Liver (tissue), 9 donors: ENCODE measurements around the gene NAGPA. TPM values are rescaled to one million over a fixed set of nuclear protein-coding genes. Genes with fewer than 3 reads are reported as not detected.

Experiments
- DNase-seq: peaks from one replicate; pipeline ENCODE4 v3.0.0-alpha.2; 2017; ENCODE audit warnings: low spot score
- H3K27ac ChIP-seq, 2 donors: one replicate each; pipeline ENCODE4 v1.7.0; 2013; ENCODE audit warnings: inconsistent platforms in 2 of 2, low read length in 2 of 2, control low read depth in 1 of 2, low read depth in 1 of 2, mild to moderate bottlenecking in 1 of 2
- H3K27me3 ChIP-seq, 4 donors: one replicate each; pipeline versions ENCODE4 v1.6.1 to v1.7.0; 2013; ENCODE audit warnings: low read length in 3 of 4, inconsistent platforms in 1 of 4, mild to moderate bottlenecking in 1 of 4, moderate library complexity in 1 of 4; ENCODE audit not compliant: control insufficient read depth in 4 of 4, insufficient read depth in 4 of 4
- H3K36me3 ChIP-seq, 4 donors: one replicate each; pipeline versions ENCODE4 v1.6.1 to v1.7.0; 2013; ENCODE audit warnings: low read length in 3 of 4, mild to moderate bottlenecking in 3 of 4, low read depth in 1 of 4, moderate library complexity in 1 of 4; ENCODE audit not compliant: control insufficient read depth in 4 of 4, insufficient read depth in 3 of 4
- H3K4me1 ChIP-seq, 4 donors: one replicate each; pipeline versions ENCODE4 v1.6.1 to v1.7.0; 2013; ENCODE audit warnings: low read length in 3 of 4, mild to moderate bottlenecking in 3 of 4, moderate library complexity in 1 of 4; ENCODE audit not compliant: control insufficient read depth in 4 of 4, insufficient read depth in 4 of 4
- H3K4me3 ChIP-seq, 3 donors: one replicate each; pipeline versions ENCODE4 v1.6.1 to v1.7.0; 2013; ENCODE audit warnings: low read length in 3 of 3, control low read depth in 1 of 3, low read depth in 1 of 3, mild to moderate bottlenecking in 1 of 3
- H3K9ac ChIP-seq, 2 donors: one replicate each; pipeline ENCODE4 v1.7.0; 2013; ENCODE audit warnings: low read length in 2 of 2, mild to moderate bottlenecking in 2 of 2, moderate library complexity in 2 of 2, control low read depth in 1 of 2, low read depth in 1 of 2
- H3K9me3 ChIP-seq, 4 donors: one replicate each; pipeline versions ENCODE4 v1.6.1 to v1.7.0; 2013; ENCODE audit warnings: low read length in 3 of 4; ENCODE audit not compliant: control insufficient read depth in 4 of 4
- ATF3 ChIP-seq: IDR thresholded peaks from 2 replicates; pipeline ENCODE4 v1.6.1; 2016; ENCODE audit warnings: antibody characterized with exemption
- CTCF ChIP-seq: fragments of 150-350 bp; IDR thresholded peaks from 2 replicates; pipeline ENCODE4 v1.5.1; 2017; ENCODE audit warnings: improper control_type of control experiment, low read depth, low read length; ENCODE audit not compliant: missing input control
- EGR1 ChIP-seq, 2 donors: IDR thresholded peaks; 2 replicates each; pipeline ENCODE4 v1.6.1; 2016 to 2018; ENCODE audit warnings: antibody characterized with exemption in 2 of 2, low read depth in 2 of 2
- FOXA1 ChIP-seq: IDR thresholded peaks from 2 replicates; pipeline ENCODE4 v1.6.1; 2016; ENCODE audit warnings: antibody characterized with exemption
- FOXA2 ChIP-seq: IDR thresholded peaks from 2 replicates; pipeline ENCODE4 v1.6.1; 2016; ENCODE audit warnings: antibody characterized with exemption
- GABPA ChIP-seq, 2 donors: IDR thresholded peaks in 1 of 2; conservative IDR thresholded peaks in 1 of 2; 2 replicates each; pipeline ENCODE4 v1.6.1; 2016; ENCODE audit warnings: antibody characterized with exemption in 2 of 2, mild to moderate bottlenecking in 1 of 2, moderate library complexity in 1 of 2
- HNF4A ChIP-seq, 2 donors: conservative IDR thresholded peaks; 2 replicates each; pipeline ENCODE4 v1.6.1; 2016; ENCODE audit warnings: antibody characterized with exemption in 2 of 2, mild to moderate bottlenecking in 2 of 2
- JUND ChIP-seq, 2 donors: IDR thresholded peaks; 2 replicates each; pipeline ENCODE4 v1.6.1; 2016; ENCODE audit warnings: antibody characterized with exemption in 2 of 2
- MAX ChIP-seq: IDR thresholded peaks from 2 replicates; pipeline ENCODE4 v1.6.1; 2016; ENCODE audit warnings: antibody characterized with exemption
- NR2F2 ChIP-seq: IDR thresholded peaks from 2 replicates; pipeline ENCODE4 v1.6.1; 2016; ENCODE audit warnings: antibody characterized with exemption
- RAD21 ChIP-seq, 2 donors: IDR thresholded peaks; 2 replicates each; pipeline ENCODE4 v1.6.1; 2016; ENCODE audit warnings: antibody characterized with exemption in 2 of 2, mild to moderate bottlenecking in 2 of 2
- REST ChIP-seq: IDR thresholded peaks from 2 replicates; pipeline ENCODE4 v1.6.1; 2016; ENCODE audit warnings: antibody characterized with exemption, mild to moderate bottlenecking
- RXRA ChIP-seq, 2 donors: IDR thresholded peaks; 2 replicates each; pipeline ENCODE4 v1.6.1; 2017 to 2018; ENCODE audit warnings: antibody characterized with exemption in 2 of 2, mild to moderate bottlenecking in 1 of 2
- TAF1 ChIP-seq: conservative IDR thresholded peaks from 2 replicates; pipeline ENCODE4 v1.6.1; 2016; ENCODE audit warnings: antibody characterized with exemption, mild to moderate bottlenecking
- WGBS: extraction: QIAGEN DNeasy Blood & Tissue Kit; methylation state at CpG from one replicate; pipeline ENCODE4 v1.1.7; 2013; 5-methylcytosine and 5-hydroxymethylcytosine counted together
- polyA plus RNA-seq, 2 donors: library from polyadenylated mRNA; stranded (reverse) in 1 of 2; unstranded in 1 of 2; fragments of 200-250 nt in 1 of 2; fragments of >200 nt in 1 of 2; fragmentation: Nextera tagmentation in 1 of 2; extraction: Ambion mirVana in 1 of 2; gene quantifications; one replicate each; pipeline versions ENCODE4 v1.2.1 to v1.2.3, GENCODE V29; 2013 to 2015
- total RNA-seq, 2 donors: library from RNA; depleted of rRNA; stranded (reverse); fragments of >200 nt; gene quantifications; one replicate each; pipeline ENCODE4 v1.2.3, GENCODE V29; 2014
- TF ChIP-seq, protein P1 (sequence below): IDR thresholded peaks from 2 replicates; pipeline ENCODE4 v1.6.1; 2016; ENCODE audit warnings: antibody characterized with exemption
- donor health status: healthy.
- donor health status: healthy.
- donor health status: healthy.
- donor health status: healthy.
- donor health status: healthy.

The NAGPA gene
- total and polyA plus RNA-seq, 4 donors, result 5.4 to 13.4 (median 10.7) TPM

DNA sequence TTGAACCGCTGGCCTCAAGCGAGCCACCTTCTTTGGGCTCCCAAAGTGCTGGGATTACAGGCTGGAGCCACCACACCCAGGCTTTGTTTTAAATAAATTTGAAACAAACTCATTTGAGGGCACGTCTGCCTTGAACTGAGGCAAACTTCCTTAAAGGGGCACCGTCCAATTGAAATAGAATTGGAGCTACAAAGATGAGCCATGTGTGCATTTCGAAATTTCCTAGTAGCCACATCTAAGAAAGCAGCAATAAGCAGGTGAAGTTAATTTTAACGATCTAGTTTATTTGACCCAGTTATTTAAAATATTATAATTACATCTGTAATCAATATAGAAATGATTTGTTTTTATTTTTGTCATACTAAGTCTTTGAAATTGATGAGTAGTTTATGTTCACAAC lies 32.8 kb upstream of the NAGPA start (continued):
- TF ChIP-seq RXRA (IDR thresholded peaks at IDR 0.05), result no peak

GRCh38 chr16:5065813-5066212 lies 32.1 kb upstream of the NAGPA start, which contains the start of gene C16orf89:
Gene C16orf89 (minus strand): TSS chr16:5065956. CDS start chr16:5065908, 48 bp downstream.
- no peak within 1 kb of the TSS for H3K4me3 ChIP-seq
- 81% methylated on average over 10 of the region's 10 CpGs for WGBS

GRCh38 chr16:5065326-5065725 lies 31.6 kb upstream of the NAGPA start:
- Histone ChIP-seq H3K27me3 (no peaks in the 10 kb centered on the region), H3K36me3 (no peaks in the 10 kb centered on the region), H3K27ac (no peak overlapping the region), H3K4me3 (no peak overlapping the region), H3K4me1 (no peaks in the 10 kb centered on the region), H3K9me3 (no peaks in the 10 kb centered on the region), H3K9ac (no peak overlapping the region)
- TF ChIP-seq HNF4A (conservative IDR thresholded peaks at IDR 0.05), result no peak
- TF ChIP-seq ATF3, result no peak
- no peak for TF ChIP-seq MAX
- TF ChIP-seq RAD21 (IDR thresholded peaks at IDR 0.05), result no peak
- TF ChIP-seq GABPA (IDR thresholded peaks at IDR 0.05 in 1 of 2, conservative IDR thresholded peaks at IDR 0.05 in 1 of 2), result no peak
- no peak for TF ChIP-seq TAF1
- no peak for TF ChIP-seq EGR1 (IDR thresholded peaks at IDR 0.05; ENCODE audit: low read depth in 2 of 2)
- TF ChIP-seq RXRA (IDR thresholded peaks at IDR 0.05), result no peak
- no peak for TF ChIP-seq CTCF
- no peak for TF ChIP-seq NR2F2
- TF ChIP-seq FOXA1, result no peak
- TF ChIP-seq, protein P1, sequence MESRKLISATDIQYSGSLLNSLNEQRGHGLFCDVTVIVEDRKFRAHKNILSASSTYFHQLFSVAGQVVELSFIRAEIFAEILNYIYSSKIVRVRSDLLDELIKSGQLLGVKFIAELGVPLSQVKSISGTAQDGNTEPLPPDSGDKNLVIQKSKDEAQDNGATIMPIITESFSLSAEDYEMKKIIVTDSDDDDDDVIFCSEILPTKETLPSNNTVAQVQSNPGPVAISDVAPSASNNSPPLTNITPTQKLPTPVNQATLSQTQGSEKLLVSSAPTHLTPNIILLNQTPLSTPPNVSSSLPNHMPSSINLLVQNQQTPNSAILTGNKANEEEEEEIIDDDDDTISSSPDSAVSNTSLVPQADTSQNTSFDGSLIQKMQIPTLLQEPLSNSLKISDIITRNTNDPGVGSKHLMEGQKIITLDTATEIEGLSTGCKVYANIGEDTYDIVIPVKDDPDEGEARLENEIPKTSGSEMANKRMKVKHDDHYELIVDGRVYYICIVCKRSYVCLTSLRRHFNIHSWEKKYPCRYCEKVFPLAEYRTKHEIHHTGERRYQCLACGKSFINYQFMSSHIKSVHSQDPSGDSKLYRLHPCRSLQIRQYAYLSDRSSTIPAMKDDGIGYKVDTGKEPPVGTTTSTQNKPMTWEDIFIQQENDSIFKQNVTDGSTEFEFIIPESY, result no peak
- no peak for TF ChIP-seq FOXA2
- TF ChIP-seq REST, result no peak
- no peak for TF ChIP-seq JUND (IDR thresholded peaks at IDR 0.05)
- DNase-seq, result no peak
- 74% methylated on average over 8 of the region's 8 CpGs for WGBS

More at GRCh38 chr16:5065813-5066212, 32.1 kb upstream of the NAGPA start, which contains the start of gene C16orf89:
- H3K27ac ChIP-seq, result no peak within 1 kb of the TSS
- no peaks in the 10 kb centered on the region for H3K27me3 ChIP-seq
- no peak for TF ChIP-seq FOXA1
- TF ChIP-seq MAX, result no peak
- no peak within 1 kb of the TSS for H3K9ac ChIP-seq
- H3K36me3 ChIP-seq, result no peaks in the 10 kb centered on the region
- no peaks in the 10 kb centered on the region for H3K4me1 ChIP-seq
- DNase-seq, result no peak
- H3K9me3 ChIP-seq, result no peaks in the 10 kb centered on the region
